Retinal pigment epithelial cell (primary cell): Measurements from ENCODE around the gene ANGEL2.

Experiments used
- DNase-seq: peaks from one replicate; pipeline ENCODE4 v3.0.0-alpha.2; 2010; ENCODE audit warnings: low read depth
- H3K4me3 ChIP-seq: 2 replicates; pipeline ENCODE4 v1.5.1; 2011; ENCODE audit warnings: mild to moderate bottlenecking, low read length, control low read depth, moderate library complexity
- CTCF ChIP-seq: conservative IDR thresholded peaks from 2 replicates; pipeline ENCODE4 v1.5.1; 2011; ENCODE audit warnings: low read depth, low read length, control low read depth, inconsistent platforms

The ANGEL2 gene

GRCh38 chr1:213015099-213016050, at the start of gene ANGEL2:
TSS of gene ANGEL2 (minus strand) at chr1:213015867. CDS start at chr1:213015671, 196 bp downstream.
- DNase-seq, result peak; percentile 90
- TF ChIP-seq CTCF, result no peak
- peak within 1 kb of the TSS; percentile 81 for H3K4me3 ChIP-seq

- H3K4me3 ChIP-seq, result no peak overlapping the region
- TF ChIP-seq CTCF, result peak; percentile 10
- no peak for DNase-seq
These were observed 45.6 kb upstream of the ANGEL2 start for GRCh38 chr1:213061263-213061662.

- no peak for DNase-seq
These were observed 45.2 kb upstream of the ANGEL2 start for GRCh38 chr1:213060836-213061235.

GRCh38 chr1:213057264-213058059, 41.8 kb upstream of the ANGEL2 start:
- no peak for DNase-seq
- no peak for TF ChIP-seq CTCF
- H3K4me3 ChIP-seq, result no peak overlapping the region

More at GRCh38 chr1:213060836-213061235, 45.2 kb upstream of the ANGEL2 start:
- TF ChIP-seq CTCF, result no peak
- no peak overlapping the region for H3K4me3 ChIP-seq

- no peak overlapping the region for H3K4me3 ChIP-seq
- TF ChIP-seq CTCF, result no peak
- DNase-seq, result no peak
These were observed 40.1 kb upstream of the ANGEL2 start for GRCh38 chr1:213055767-213056166.

- H3K4me3 ChIP-seq, result no peak overlapping the region
- TF ChIP-seq CTCF, result no peak
- DNase-seq, result peak; percentile 2
These were observed 39.3 kb upstream of the ANGEL2 start for GRCh38 chr1:213054733-213055591.
